C4-2B (cell line): ENCODE data around the gene UQCC3.

Experiments
- CTCF ChIP-seq: fragments of 450-650 bp; conservative IDR thresholded peaks from 2 replicates; pipeline ENCODE4 v1.5.1; 2017; ENCODE audit warnings: mild to moderate bottlenecking
- ZFX ChIP-seq: fragments of 450-650 bp; IDR thresholded peaks from 2 replicates; pipeline ENCODE4 v1.6.1; 2017

- TF ChIP-seq CTCF: no peak
- no peak for TF ChIP-seq ZFX
Observed at GRCh38 chr11:62708793-62709192, 37.3 kb downstream of the UQCC3 start.
